DND-41 (cell line): ENCODE data around the gene SSX2IP.
"Not testable (repeated sequence)": the region's sequence is repeated elsewhere in the genome, so short reads cannot be mapped to it uniquely, and the experiment has no call there.

Experiments used
- ATAC-seq: fragments of 200-7000 bp; cut with Tn5 transposase; 3 replicates; pipeline ENCODE4 v1.9.1; 2021; ENCODE audit warnings: low read depth; ENCODE audit not compliant: insufficient read depth
- DNase-seq: peaks from one replicate; pipeline ENCODE4 v3.0.0-alpha.2; 2020
- H2AFZ ChIP-seq: 2 replicates; pipeline ENCODE4 v1.6.0; 2012; ENCODE audit warnings: low read depth, low read length
- H3K27ac ChIP-seq: 2 replicates; pipeline ENCODE4 v1.5.1; 2012; ENCODE audit warnings: low read length, inconsistent platforms
- H3K27me3 ChIP-seq: fragments of 200-600 bp; sonication (generic); 2 replicates; pipeline ENCODE4 v1.6.0; 2012; ENCODE audit warnings: low read length, mild to moderate bottlenecking, inconsistent platforms; ENCODE audit not compliant: insufficient read depth, poor library complexity
- H3K36me3 ChIP-seq: 2 replicates; pipeline ENCODE4 v1.5.1; 2012; ENCODE audit warnings: low read length, inconsistent platforms; ENCODE audit not compliant: insufficient read depth
- H3K4me1 ChIP-seq: 2 replicates; pipeline ENCODE4 v1.5.1; 2012; ENCODE audit warnings: mild to moderate bottlenecking, low read length; ENCODE audit not compliant: insufficient read depth
- H3K4me2 ChIP-seq: 2 replicates; pipeline ENCODE4 v1.6.0; 2012; ENCODE audit warnings: mild to moderate bottlenecking, moderate library complexity, low read length, inconsistent platforms; ENCODE audit not compliant: insufficient read depth
- H3K4me3 ChIP-seq, 2 experiments: fragments of 200-600 bp in 1 of 2; shearing (Covaris generic) in 1 of 2; 2 replicates each; pipeline ENCODE4 v1.5.1; 2012 to 2016; ENCODE audit warnings: inconsistent platforms in 2 of 2, low read length in 2 of 2, mild to moderate bottlenecking in 2 of 2, low read depth in 1 of 2, moderate library complexity in 1 of 2
- H3K79me2 ChIP-seq: 2 replicates; pipeline ENCODE4 v1.6.0; 2012; ENCODE audit warnings: low read length, inconsistent platforms; ENCODE audit not compliant: insufficient read depth
- H3K9ac ChIP-seq: 2 replicates; pipeline ENCODE4 v1.6.0; 2012; ENCODE audit warnings: low read depth, mild to moderate bottlenecking, inconsistent platforms, low read length, moderate library complexity
- H3K9me3 ChIP-seq: 2 replicates; pipeline ENCODE4 v1.5.1; 2012; ENCODE audit warnings: low read length, moderate library complexity, mild to moderate bottlenecking, inconsistent platforms; ENCODE audit not compliant: insufficient read depth, severe bottlenecking
- H4K20me1 ChIP-seq: 2 replicates; pipeline ENCODE4 v1.6.0; 2012; ENCODE audit warnings: low read length; ENCODE audit not compliant: insufficient read depth
- CTCF ChIP-seq: IDR thresholded peaks from 2 replicates; pipeline ENCODE4 v1.5.1; 2012; ENCODE audit warnings: borderline replicate concordance, low read length, moderate library complexity, mild to moderate bottlenecking; ENCODE audit not compliant: poor library complexity, severe bottlenecking; ENCODE audit errors: extremely low read depth
- EZH2 ChIP-seq: IDR thresholded peaks from 3 replicates; pipeline ENCODE4 v1.6.1; 2012; ENCODE audit warnings: borderline replicate concordance, low read depth, mild to moderate bottlenecking, moderate library complexity, low read length, inconsistent platforms; ENCODE audit not compliant: severe bottlenecking

The SSX2IP gene

GRCh38 chr1:84642774-84643173, 47.5 kb downstream of the SSX2IP start:
- Histone ChIP-seq H3K27ac (no peak overlapping the region), H2AFZ (no peak overlapping the region), H3K4me3 (no peak overlapping the region), H3K4me2 (no peak overlapping the region), H3K79me2 (no peaks in the 10 kb centered on the region), H3K4me1 (no peaks in the 10 kb centered on the region), H3K27me3 (no peaks in the 10 kb centered on the region), H3K9me3 (no peaks in the 10 kb centered on the region), H3K36me3 (peaks cover 15% of the 10 kb centered on the region; the same call in 1 of the 2 replicates), H3K9ac (no peak overlapping the region), H4K20me1 (no peaks in the 10 kb centered on the region)
- DNase-seq: no peak
- no peak for TF ChIP-seq EZH2
- no peak for TF ChIP-seq CTCF
- ATAC-seq: no peak

GRCh38 chr1:84639731-84640130, 50.5 kb downstream of the SSX2IP start:
- H3K27ac ChIP-seq, H3K36me3 ChIP-seq, ATAC-seq, H3K9me3 ChIP-seq, H2AFZ ChIP-seq, H3K79me2 ChIP-seq, H3K9ac ChIP-seq, H3K4me1 ChIP-seq, H3K4me3 ChIP-seq, H4K20me1 ChIP-seq, H3K27me3 ChIP-seq, DNase-seq, H3K4me2 ChIP-seq: not testable (repeated sequence)

GRCh38 chr1:84635429-84635828, 54.8 kb downstream of the SSX2IP start:
- no peak for ATAC-seq
- Histone ChIP-seq H3K4me2 (no peak overlapping the region), H3K4me3 (no peak overlapping the region), H3K9ac (no peak overlapping the region), H2AFZ (no peak overlapping the region), H3K27me3 (no peaks in the 10 kb centered on the region), H3K36me3 (no peaks in the 10 kb centered on the region), H3K27ac (no peak overlapping the region), H3K9me3 (no peaks in the 10 kb centered on the region), H3K79me2 (no peaks in the 10 kb centered on the region), H4K20me1 (no peaks in the 10 kb centered on the region), H3K4me1 (no peaks in the 10 kb centered on the region)
- no peak for DNase-seq
- no peak for TF ChIP-seq EZH2
- TF ChIP-seq CTCF: no peak

- Histone ChIP-seq H3K36me3 (no peaks in the 10 kb centered on the region), H3K9ac (no peak overlapping the region), H3K4me3 (no peak overlapping the region), H3K9me3 (no peaks in the 10 kb centered on the region), H3K4me2 (no peak overlapping the region), H3K27ac (no peak overlapping the region), H3K79me2 (no peaks in the 10 kb centered on the region), H3K27me3 (no peaks in the 10 kb centered on the region), H3K4me1 (no peaks in the 10 kb centered on the region), H4K20me1 (no peaks in the 10 kb centered on the region), H2AFZ (no peak overlapping the region)
- no peak for DNase-seq
- TF ChIP-seq EZH2 (no peak), CTCF (no peak)
- ATAC-seq: no peak
These were observed 55.6 kb downstream of the SSX2IP start for GRCh38 chr1:84634536-84635205.
